Measurements from ENCODE around the gene NAP1L4.
"Not testable (repeated sequence)": the region's sequence is repeated elsewhere in the genome, so short reads cannot be mapped to it uniquely, and the experiment has no call there.

NAP1L4 gene

DNA sequence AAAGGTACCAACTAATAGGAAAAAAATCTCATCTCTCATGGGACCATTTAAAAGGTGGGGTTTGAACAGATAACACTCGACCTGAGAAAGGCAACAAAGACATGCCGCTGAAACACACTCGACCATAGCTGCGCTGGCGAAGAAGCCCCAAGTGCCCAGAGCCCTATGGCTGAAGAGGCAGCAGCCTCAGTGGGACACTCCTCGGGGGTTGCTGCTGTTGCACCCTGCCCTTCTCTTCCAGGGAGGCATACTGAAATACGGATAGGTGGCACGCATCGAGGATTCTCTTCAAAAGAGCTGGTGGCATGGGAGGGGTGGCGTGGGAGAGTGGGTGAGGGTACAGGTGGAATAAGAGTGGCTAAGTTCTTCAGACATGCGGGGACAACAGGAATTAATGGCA, 44.4 kb downstream of the NAP1L4 start:
- no peak for TF ChIP-seq POLR2A (IDR thresholded peaks at IDR 0.05; ENCODE audit: low read depth, low read length)
- DNase-seq (ENCODE audit: insufficient read length, low spot score) (no peak), FAIRE-seq (no peak)

DNA sequence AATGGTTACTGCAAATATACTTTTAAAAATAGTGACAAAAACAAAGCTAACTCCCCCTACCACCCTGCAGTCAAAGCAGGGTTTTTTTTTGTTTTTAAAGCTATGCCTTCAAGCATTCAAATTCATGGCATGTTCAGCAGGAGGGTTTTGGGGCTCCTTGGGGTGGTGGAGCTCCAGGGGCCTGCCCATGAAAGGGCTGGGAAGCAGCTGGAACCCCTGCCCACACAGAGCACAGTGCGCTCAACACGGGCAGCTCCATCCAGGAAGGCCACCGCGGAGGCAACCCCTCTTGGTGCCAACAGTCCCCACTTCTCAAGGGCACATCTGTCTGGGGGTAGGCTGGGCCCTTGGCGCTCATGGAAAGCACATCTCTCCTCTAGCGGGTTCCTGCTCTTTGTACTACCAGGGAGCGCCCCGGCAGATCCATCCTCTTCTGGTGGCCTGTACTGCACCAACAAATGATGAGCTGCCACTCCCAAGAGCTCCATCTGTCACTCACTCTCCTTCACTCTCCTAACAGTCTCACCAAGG, 46.3 kb downstream of the NAP1L4 start:
- FAIRE-seq (no peak), DNase-seq (ENCODE audit: insufficient read length, low spot score) (no peak)
- no peak for TF ChIP-seq POLR2A (IDR thresholded peaks at IDR 0.05; ENCODE audit: low read depth, low read length)

GRCh38 chr11:2945031-2945756, 46.9 kb downstream of the NAP1L4 start:
- DNase-seq (ENCODE audit: insufficient read length, low spot score) (peak; percentile 49), FAIRE-seq (no peak)
- no peak for TF ChIP-seq POLR2A (IDR thresholded peaks at IDR 0.05; ENCODE audit: low read depth, low read length)

DNA sequence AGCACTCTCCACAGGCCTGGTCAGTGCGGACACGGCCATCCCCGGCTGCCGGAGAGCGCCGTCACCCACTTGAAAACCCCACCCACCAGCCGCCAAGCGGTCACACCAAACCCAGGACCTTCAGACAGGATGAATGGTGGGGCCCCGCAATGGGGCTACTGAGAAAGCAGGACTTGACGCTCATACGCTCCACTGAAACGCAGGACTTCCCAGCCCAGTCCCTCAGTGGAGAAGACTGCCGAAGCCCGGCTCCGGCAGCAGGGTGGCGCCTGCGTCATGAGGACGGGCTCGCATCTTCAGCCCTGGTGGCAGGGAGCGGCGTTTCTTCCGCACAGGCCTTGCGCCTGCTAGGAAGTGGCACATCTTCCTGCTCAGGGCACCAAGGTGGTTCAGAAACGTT, 47.6 kb downstream of the NAP1L4 start:
- no peak for TF ChIP-seq POLR2A (IDR thresholded peaks at IDR 0.05; ENCODE audit: low read depth, low read length)
- DNase-seq (ENCODE audit: insufficient read length, low spot score) (no peak), FAIRE-seq (no peak)

GRCh38 chr11:2943711-2944118, 48.4 kb downstream of the NAP1L4 start:
- no peak for TF ChIP-seq POLR2A (IDR thresholded peaks at IDR 0.05; ENCODE audit: low read depth, low read length)
- FAIRE-seq (no peak), DNase-seq (ENCODE audit: insufficient read length, low spot score) (no peak)

DNA sequence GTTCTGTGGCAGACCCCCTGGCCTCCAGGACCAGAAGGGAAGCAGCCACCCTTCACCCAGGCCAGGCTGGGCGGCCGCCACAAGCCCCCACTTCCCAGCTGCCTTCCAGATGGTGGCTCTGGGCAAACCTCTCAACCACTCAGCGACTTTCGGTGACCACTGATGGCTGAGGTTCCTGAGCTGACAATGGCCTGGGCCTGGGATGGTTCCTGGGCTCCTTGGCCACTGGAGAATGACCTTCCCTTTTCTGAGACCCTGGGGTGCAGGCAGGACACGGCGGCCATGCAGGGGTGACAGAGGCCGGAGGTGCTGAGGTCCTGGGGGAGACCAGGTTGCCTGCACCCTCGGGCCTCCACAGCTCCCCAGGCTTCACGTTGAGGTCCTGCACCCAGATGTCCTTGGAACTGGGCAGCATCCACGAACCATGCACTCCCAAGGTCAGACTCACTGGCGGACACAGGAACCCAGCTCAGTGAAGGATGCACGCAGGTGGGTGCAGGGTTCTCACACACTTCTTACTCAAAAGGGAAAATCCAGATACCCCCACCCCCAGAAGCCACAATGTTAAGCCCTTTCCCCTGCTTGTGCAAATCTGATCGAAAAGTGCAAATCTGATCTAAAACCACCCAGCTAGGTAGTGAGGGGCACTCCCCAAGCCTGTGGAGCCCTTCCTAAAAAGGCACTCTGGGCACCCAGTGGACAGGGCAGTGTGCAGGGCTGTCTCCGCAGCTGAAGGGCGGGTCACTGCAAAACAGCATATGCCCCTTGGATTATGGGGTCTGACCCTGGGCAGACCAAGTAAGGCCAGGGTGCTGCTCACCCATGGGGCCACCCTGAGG, 49.0 kb downstream of the NAP1L4 start:
- TF ChIP-seq POLR2A (IDR thresholded peaks at IDR 0.05; ENCODE audit: low read depth, low read length) = no peak
- DNase-seq (ENCODE audit: insufficient read length, low spot score) = no peak
- no peak for FAIRE-seq

GRCh38 chr11:2942447-2942846, 49.7 kb downstream of the NAP1L4 start:
- TF ChIP-seq POLR2A (IDR thresholded peaks at IDR 0.05; ENCODE audit: low read depth, low read length) = no peak
- no peak for DNase-seq (ENCODE audit: insufficient read length, low spot score)
- no peak for FAIRE-seq

DNA sequence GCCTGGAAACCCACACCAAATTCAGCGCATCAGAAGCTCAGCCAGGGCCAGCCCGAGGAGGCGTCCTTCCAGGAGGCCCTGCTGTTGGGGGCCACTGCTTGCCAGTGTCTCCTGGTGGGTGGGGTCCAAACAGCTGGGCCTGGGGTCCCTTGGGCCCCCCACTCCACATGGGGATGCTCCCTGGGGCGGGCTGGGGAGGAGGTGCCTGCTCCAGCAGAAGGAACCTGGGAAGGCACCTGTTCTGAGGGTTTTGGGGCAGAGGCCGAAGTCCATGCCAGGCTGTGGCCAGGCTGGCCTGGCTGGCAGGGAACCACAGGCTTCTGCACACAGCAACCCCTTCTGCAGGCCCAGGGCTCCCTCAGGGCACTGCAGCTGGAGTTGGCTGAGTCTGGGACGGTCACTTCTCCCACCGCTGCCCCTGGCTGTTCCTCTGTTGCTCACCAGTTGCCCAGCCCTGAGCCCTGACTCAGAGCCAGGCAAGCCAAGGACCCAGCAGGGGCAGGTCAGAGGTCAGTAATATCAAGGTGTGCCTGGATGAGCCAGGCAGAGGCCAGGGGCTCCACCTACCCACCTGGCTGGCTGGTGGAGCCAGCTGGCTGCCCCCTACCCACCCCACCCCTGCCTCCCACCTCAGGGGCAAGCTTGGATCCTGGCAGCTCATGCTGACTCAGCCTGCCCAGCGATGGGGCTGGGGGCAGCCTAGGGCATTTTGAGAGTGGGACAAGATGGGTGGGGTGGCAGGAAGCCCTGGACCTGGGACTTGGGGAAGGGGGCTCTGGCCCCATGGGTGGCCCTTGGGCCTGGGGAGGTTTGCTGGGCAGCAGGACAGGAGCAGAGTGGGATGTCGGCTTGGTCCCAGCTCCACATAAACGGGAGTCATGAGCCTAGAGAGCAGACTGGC, 51.0 kb downstream of the NAP1L4 start:
- TF ChIP-seq POLR2A (IDR thresholded peaks at IDR 0.05; ENCODE audit: low read depth, low read length) = no peak
- FAIRE-seq = no peak
- DNase-seq (ENCODE audit: insufficient read length, low spot score) = peak; percentile 85

DNA sequence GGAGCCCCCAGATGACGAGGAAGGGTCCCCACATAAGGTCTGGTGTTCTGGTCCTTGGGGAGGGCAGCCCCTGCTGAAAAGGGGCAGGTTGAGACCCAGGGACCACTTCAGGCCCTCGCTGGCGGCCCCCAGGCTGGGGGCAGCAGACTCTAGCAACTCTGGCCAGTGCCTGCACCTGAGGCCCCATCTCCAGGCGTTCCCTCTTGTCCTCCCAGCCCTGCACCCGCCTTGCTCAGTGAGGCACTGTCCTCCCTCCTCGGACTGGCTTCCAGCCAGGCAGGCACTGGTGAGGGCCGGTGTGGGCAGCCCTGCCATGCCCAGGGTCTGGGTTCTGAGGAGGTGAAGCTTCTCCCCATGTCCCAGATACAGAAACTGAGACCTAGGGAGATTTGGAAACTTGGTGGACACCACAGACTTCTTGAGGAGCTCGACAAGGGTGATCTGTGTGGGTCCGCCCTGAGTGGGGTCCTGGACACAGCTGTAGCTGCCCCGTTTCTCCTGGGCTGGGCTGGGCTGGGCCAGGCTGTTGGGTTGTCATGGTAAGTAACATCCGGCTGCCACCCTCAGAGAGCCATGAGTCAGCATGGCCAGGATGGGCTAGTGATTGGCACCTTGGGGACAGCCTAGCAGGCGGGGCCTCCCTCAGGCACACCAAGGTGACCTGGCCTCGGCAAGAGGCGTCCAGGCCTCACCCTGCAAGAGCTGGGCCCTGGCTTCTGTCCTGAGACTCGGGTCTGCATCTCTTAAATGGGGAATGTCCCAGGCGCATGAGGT, 51.8 kb downstream of the NAP1L4 start:
- FAIRE-seq (no peak), DNase-seq (ENCODE audit: insufficient read length, low spot score) (peak; percentile 82)
- no peak for TF ChIP-seq POLR2A (IDR thresholded peaks at IDR 0.05; ENCODE audit: low read depth, low read length)

DNA sequence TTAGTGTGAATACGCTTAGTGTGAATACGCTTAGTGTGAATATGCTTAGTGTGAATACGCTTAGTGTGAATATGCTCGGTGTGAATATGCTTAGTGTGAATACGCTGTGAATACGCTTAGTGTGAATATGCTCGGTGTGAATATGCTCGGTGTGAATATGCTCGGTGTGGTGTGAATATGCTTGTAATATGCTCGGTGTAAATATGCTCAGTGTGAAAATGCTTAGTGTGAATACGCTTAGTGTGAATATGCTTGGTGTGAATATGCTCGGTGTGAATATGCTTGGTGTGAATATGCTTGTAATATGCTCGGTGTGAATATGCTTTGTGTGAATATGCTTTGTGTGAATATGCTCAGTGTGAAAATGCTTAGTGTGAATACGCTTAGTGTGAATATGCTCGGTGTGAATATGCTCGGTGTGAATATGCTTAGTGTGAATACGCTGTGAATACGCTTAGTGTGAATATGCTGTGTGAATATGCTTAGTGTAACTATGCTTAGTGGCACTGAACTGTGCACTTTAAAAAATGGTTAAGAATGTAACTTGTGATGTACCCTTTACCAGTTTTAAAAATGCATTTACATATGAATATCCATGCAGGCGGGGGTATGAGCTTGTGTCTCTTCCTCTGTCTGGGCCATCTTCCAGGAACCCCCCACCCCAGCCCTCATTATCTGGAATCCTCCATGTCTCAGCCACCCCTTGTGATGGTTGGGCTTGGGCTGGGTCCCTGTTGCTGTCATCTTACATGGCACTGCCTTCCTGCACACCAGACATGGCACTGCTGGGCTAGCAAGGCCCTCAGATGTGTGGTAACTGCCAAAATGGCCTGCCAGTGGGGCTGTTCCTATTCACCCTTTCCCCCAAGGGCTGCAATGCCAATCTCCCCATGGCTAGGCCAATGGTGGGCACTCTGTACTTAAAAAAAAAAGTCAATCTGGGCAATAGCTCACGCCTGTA, 53.4 kb downstream of the NAP1L4 start:
- DNase-seq (ENCODE audit: insufficient read length, low spot score); FAIRE-seq: not testable (repeated sequence)

DNA sequence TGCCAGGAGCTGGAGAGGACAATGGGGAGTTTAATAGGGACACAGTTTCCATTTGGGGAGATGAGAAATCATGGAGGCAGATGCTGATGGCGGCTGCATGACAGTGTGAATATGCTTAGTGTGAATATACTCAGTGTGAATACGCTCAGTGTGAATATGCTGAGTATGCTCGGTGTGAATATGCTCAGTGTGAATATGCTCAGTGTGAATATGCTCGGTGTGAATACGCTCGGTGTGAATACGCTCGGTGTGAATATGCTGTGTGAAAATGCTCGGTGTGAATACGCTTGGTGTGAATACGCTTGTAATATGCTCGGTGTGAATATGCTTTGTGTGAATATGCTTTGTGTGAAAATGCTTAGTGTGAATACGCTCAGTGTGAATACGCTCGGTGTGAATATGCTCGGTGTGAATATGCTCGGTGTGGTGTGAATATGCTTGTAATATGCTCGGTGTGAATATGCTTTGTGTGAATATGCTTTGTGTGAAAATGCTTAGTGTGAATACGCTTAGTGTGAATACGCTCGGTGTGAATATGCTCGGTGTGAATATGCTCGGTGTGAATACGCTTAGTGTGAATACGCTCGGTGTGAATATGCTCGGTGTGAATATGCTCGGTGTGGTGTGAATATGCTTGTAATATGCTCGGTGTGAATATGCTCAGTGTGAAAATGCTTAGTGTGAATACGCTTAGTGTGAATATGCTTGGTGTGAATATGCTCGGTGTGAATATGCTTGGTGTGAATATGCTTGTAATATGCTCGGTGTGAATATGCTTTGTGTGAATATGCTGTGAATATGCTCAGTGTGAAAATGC, 54.3 kb downstream of the NAP1L4 start:
- not testable (repeated sequence) for FAIRE-seq; DNase-seq (ENCODE audit: insufficient read length, low spot score)
